ENCODE results near the gene UCP2. TPM values are rescaled to one million over a fixed set of nuclear protein-coding genes. Genes with fewer than 3 reads are reported as not detected.

UCP2 gene
- total and polyA plus RNA-seq, 9 of the 15 experiments (the other 6 are each of a cell fraction or from before 2014, with no cell fraction given), result 19.2 to 216 (median 87.9) TPM

DNA sequence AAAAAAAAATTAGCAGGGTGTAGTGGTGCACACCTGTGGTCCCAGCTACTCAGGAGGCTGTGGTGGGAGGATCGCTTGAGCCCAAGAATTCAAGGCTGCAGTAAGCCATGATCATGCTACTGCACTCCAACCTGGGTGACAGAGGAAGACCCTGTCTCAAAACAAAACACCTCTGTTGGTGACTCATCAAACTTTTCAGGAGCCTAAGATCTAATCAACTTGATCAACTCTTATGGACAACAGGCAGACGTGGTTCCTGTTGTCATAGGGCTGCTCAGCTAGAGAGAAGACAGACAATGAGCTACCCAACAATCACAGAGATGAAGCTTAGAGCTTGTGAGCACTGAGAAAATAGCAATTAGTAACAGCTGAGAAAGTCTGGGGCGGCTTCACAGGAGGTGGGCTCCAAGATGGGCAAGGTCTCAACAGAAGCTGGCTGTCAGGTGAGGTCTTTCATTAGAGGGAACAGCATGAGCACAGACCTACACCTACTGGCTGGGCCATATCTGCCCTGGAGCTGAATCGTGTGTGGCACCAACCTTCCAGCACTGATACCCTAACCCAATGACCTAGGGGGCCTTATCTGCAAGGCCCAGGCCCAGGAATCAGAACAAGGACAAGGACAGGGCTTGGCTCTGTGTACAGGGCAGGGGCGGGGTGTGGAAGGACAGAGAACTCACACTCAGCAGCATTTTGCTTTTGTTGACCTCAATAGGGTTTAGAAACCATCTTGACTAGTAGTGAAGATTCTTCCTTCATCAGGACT, 33.5 kb upstream of the UCP2 start (continued):
- TF ChIP-seq POLR2AphosphoS5 (IDR thresholded peaks at IDR 0.05; ENCODE audit: control insufficient read depth, insufficient read depth, low read depth, low read length) (peak; percentile 96), ZNF445 (CRISPR knock-in tag; IDR thresholded peaks at IDR 0.05; ENCODE audit: low read depth) (no peak), HNRNPLL (IDR thresholded peaks at IDR 0.05; ENCODE audit: low read depth, low read length, poor library complexity, severe bottlenecking) (no peak), ZNF75A (CRISPR knock-in tag; IDR thresholded peaks at IDR 0.05) (no peak), PML (IDR thresholded peaks at IDR 0.05; ENCODE audit: low read length) (peak; percentile 87), ZNF79 (CRISPR knock-in tag; IDR thresholded peaks at IDR 0.05; ENCODE audit: low read depth) (no peak), FOXA1 (IDR thresholded peaks at IDR 0.05; ENCODE audit: borderline replicate concordance) (no peak), RB1 (IDR thresholded peaks at IDR 0.05; ENCODE audit: low read depth) (peak; percentile 31; the same call in 1 of the 2 replicates), EP300 (IDR thresholded peaks at IDR 0.05; ENCODE audit: low read length) (peak; percentile 87), MTA1 (IDR thresholded peaks at IDR 0.05; ENCODE audit: borderline replicate concordance) (peak; percentile 66; the same call in 1 of the 2 replicates), SMAD2 (IDR thresholded peaks at IDR 0.05; ENCODE audit: low read depth, low read length) (no peak), ZNF197 (CRISPR knock-in tag; IDR thresholded peaks at IDR 0.05; ENCODE audit: low read depth) (no peak), FOS (IDR thresholded peaks at IDR 0.05; ENCODE audit: extremely low read depth, insufficient read length) (no peak), HDAC3 (IDR thresholded peaks at IDR 0.05; ENCODE audit: borderline replicate concordance, partially characterized antibody) (peak; percentile 74), ZKSCAN1 (IDR thresholded peaks at IDR 0.05; ENCODE audit: low read depth, low read length) (0 out of 2 replicates have a peak, but pooled peaks have one; percentile 37), HDAC8 (tag; IDR thresholded peaks at IDR 0.05) (no peak), ARID1B (IDR thresholded peaks at IDR 0.05) (peak; percentile 98), SMARCA4 (IDR thresholded peaks at IDR 0.05) (peak; percentile 87)
- TF ChIP-seq, protein P1, sequence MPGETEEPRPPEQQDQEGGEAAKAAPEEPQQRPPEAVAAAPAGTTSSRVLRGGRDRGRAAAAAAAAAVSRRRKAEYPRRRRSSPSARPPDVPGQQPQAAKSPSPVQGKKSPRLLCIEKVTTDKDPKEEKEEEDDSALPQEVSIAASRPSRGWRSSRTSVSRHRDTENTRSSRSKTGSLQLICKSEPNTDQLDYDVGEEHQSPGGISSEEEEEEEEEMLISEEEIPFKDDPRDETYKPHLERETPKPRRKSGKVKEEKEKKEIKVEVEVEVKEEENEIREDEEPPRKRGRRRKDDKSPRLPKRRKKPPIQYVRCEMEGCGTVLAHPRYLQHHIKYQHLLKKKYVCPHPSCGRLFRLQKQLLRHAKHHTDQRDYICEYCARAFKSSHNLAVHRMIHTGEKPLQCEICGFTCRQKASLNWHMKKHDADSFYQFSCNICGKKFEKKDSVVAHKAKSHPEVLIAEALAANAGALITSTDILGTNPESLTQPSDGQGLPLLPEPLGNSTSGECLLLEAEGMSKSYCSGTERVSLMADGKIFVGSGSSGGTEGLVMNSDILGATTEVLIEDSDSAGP (CRISPR knock-in tag; IDR thresholded peaks at IDR 0.05), result no peak
- TF ChIP-seq, protein P2, sequence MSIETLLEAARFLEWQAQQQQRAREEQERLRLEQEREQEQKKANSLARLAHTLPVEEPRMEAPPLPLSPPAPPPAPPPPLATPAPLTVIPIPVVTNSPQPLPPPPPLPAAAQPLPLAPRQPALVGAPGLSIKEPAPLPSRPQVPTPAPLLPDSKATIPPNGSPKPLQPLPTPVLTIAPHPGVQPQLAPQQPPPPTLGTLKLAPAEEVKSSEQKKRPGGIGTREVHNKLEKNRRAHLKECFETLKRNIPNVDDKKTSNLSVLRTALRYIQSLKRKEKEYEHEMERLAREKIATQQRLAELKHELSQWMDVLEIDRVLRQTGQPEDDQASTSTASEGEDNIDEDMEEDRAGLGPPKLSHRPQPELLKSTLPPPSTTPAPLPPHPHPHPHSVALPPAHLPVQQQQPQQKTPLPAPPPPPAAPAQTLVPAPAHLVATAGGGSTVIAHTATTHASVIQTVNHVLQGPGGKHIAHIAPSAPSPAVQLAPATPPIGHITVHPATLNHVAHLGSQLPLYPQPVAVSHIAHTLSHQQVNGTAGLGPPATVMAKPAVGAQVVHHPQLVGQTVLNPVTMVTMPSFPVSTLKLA (conservative IDR thresholded peaks at IDR 0.05), result peak in 1 of 2 experiments; percentile 73; a peak in 2 of 4 replicates
- TF ChIP-seq, protein P3, sequence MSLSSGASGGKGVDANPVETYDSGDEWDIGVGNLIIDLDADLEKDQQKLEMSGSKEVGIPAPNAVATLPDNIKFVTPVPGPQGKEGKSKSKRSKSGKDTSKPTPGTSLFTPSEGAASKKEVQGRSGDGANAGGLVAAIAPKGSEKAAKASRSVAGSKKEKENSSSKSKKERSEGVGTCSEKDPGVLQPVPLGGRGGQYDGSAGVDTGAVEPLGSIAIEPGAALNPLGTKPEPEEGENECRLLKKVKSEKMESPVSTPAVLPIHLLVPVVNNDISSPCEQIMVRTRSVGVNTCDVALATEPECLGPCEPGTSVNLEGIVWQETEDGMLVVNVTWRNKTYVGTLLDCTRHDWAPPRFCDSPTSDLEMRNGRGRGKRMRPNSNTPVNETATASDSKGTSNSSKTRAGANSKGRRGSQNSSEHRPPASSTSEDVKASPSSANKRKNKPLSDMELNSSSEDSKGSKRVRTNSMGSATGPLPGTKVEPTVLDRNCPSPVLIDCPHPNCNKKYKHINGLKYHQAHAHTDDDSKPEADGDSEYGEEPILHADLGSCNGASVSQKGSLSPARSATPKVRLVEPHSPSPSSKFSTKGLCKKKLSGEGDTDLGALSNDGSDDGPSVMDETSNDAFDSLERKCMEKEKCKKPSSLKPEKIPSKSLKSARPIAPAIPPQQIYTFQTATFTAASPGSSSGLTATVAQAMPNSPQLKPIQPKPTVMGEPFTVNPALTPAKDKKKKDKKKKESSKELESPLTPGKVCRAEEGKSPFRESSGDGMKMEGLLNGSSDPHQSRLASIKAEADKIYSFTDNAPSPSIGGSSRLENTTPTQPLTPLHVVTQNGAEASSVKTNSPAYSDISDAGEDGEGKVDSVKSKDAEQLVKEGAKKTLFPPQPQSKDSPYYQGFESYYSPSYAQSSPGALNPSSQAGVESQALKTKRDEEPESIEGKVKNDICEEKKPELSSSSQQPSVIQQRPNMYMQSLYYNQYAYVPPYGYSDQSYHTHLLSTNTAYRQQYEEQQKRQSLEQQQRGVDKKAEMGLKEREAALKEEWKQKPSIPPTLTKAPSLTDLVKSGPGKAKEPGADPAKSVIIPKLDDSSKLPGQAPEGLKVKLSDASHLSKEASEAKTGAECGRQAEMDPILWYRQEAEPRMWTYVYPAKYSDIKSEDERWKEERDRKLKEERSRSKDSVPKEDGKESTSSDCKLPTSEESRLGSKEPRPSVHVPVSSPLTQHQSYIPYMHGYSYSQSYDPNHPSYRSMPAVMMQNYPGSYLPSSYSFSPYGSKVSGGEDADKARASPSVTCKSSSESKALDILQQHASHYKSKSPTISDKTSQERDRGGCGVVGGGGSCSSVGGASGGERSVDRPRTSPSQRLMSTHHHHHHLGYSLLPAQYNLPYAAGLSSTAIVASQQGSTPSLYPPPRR (CRISPR knock-in tag; IDR thresholded peaks at IDR 0.05; ENCODE audit: borderline replicate concordance), result 0 out of 2 replicates have a peak, but pooled peaks have one; percentile 72

Data from K562 (cell line).